SK-N-SH (cell line): ENCODE results near the gene CD302. TPM values are rescaled to one million over a fixed set of nuclear protein-coding genes. Genes with fewer than 3 reads are reported as not detected.

Source experiments
- CTCF ChIA-PET: fragments of 300-600, 350-600 bp; formaldehyde crosslinking; extraction: SDS; loops from one replicate; lab custom pipeline; 2021; lab: Yijun Ruan, JAX
- POLR2A ChIA-PET: fragments of 350-600 bp; sonication (Branson Sonifier 250); formaldehyde crosslinking; extraction: SDS; loops from one replicate; lab custom pipeline; 2020; ENCODE audit warnings: antibody characterized with exemption, inconsistent platforms; lab: Yijun Ruan, JAX
- DNase-seq: peaks from one replicate; pipeline ENCODE4 v3.0.0; 2012
- H2AFZ ChIP-seq: fragments of 200-600 bp; sonication (generic); 2 replicates; pipeline ENCODE4 v1.8.1; 2016; ENCODE audit warnings: antibody characterized with exemption, mild to moderate bottlenecking, low read depth
- H3F3A ChIP-seq: fragments of 200-600 bp; sonication (generic); replicated peaks from 2 replicates; pipeline ENCODE3; 2016; ENCODE audit warnings: antibody characterized with exemption, mild to moderate bottlenecking; ENCODE audit not compliant: insufficient read depth
- H3K27ac ChIP-seq, 2 experiments: fragments of 200-500 bp in 1 of 2; fragments of 200-600 bp in 1 of 2; sonication (Bioruptor generic) in 1 of 2; sonication (generic), shearing (Covaris generic) in 1 of 2; 2 replicates each; pipeline versions ENCODE4 v1.5.1 to v1.6.1; 2014 to 2016; ENCODE audit warnings: low read depth in 2 of 2, inconsistent platforms in 1 of 2, low read length in 1 of 2, mild to moderate bottlenecking in 1 of 2, mixed read lengths in 1 of 2
- H3K27me3 ChIP-seq: fragments of 200-600 bp; sonication (generic), shearing (Covaris generic); 2 replicates; pipeline ENCODE4 v1.6.1; 2016; ENCODE audit warnings: mixed run types; ENCODE audit not compliant: insufficient read depth
- H3K36me3 ChIP-seq, 2 experiments: fragments of 200-500 bp in 1 of 2; fragments of 200-600 bp in 1 of 2; sonication (Bioruptor generic) in 1 of 2; sonication (generic) in 1 of 2; replicated peaks in 1 of 2; 2 replicates each; pipeline versions ENCODE3 to v1.5.1; 2014 to 2016; ENCODE audit warnings: low read length in 1 of 2, mild to moderate bottlenecking in 1 of 2; ENCODE audit not compliant: insufficient read depth in 2 of 2, control insufficient read depth in 1 of 2
- H3K4me1 ChIP-seq, 2 experiments: fragments of 200-500 bp in 1 of 2; fragments of 200-600 bp in 1 of 2; sonication (Bioruptor generic) in 1 of 2; sonication (generic), shearing (Covaris generic) in 1 of 2; 2 replicates each; pipeline versions ENCODE4 v1.5.1 to v1.6.1; 2014 to 2016; ENCODE audit warnings: low read depth in 1 of 2, low read length in 1 of 2, mixed run types in 1 of 2; ENCODE audit not compliant: insufficient read depth in 2 of 2, control insufficient read depth in 1 of 2
- H3K4me2 ChIP-seq: fragments of 200-600 bp; sonication (generic), shearing (Covaris generic); 2 replicates; pipeline ENCODE4 v1.6.1; 2017; ENCODE audit warnings: mixed run types
- H3K4me3 ChIP-seq, 2 experiments: fragments of 200-500 bp in 1 of 2; fragments of 200-600 bp in 1 of 2; sonication (Bioruptor generic) in 1 of 2; sonication (generic), shearing (Covaris generic) in 1 of 2; 2 replicates each; pipeline versions ENCODE4 v1.5.1 to v1.8.1; 2014 to 2016; ENCODE audit warnings: low read depth in 2 of 2, inconsistent platforms in 1 of 2, low read length in 1 of 2, mild to moderate bottlenecking in 1 of 2, mixed read lengths in 1 of 2, moderate library complexity in 1 of 2
- H3K79me2 ChIP-seq: fragments of 200-600 bp; sonication (generic); 2 replicates; pipeline ENCODE4 v1.8.1; 2017; ENCODE audit warnings: mild to moderate bottlenecking; ENCODE audit not compliant: insufficient read depth
- H3K9ac ChIP-seq: fragments of 200-600 bp; sonication (generic); 2 replicates; pipeline ENCODE4 v1.6.1; 2017; ENCODE audit warnings: mixed run types
- H3K9me2 ChIP-seq: fragments of 200-600 bp; sonication (generic); 2 replicates; pipeline ENCODE4 v1.6.1; 2017; ENCODE audit warnings: mixed run types
- H3K9me3 ChIP-seq: fragments of 200-600 bp; sonication (generic); 2 replicates; pipeline ENCODE4 v1.6.1; 2017; ENCODE audit warnings: mixed run types, mild to moderate bottlenecking, moderate library complexity
- H4K20me1 ChIP-seq: fragments of 200-600 bp; sonication (generic); 2 replicates; pipeline ENCODE4 v1.6.1; 2017; ENCODE audit warnings: mild to moderate bottlenecking, mixed run types; ENCODE audit not compliant: insufficient read depth
- CTCF ChIP-seq: fragments of 200-600 bp; sonication (generic); IDR thresholded peaks from 2 replicates; pipeline ENCODE4 v1.6.1; 2017; ENCODE audit warnings: antibody characterized with exemption, mild to moderate bottlenecking, moderate library complexity
- MXI1 ChIP-seq: IDR thresholded peaks from 2 replicates; pipeline ENCODE4 v1.6.1; 2012; ENCODE audit warnings: mild to moderate bottlenecking, low read depth, low read length, improper control_type of control experiment
- POLR2AphosphoS5 ChIP-seq: IDR thresholded peaks from 2 replicates; pipeline ENCODE4 v1.6.1; 2012; ENCODE audit warnings: low read depth, low read length
- RXRA ChIP-seq: IDR thresholded peaks from 2 replicates; pipeline ENCODE4 v1.4.0; 2012; ENCODE audit warnings: low read depth, mild to moderate bottlenecking, borderline replicate concordance
- TAF1 ChIP-seq: IDR thresholded peaks from 2 replicates; pipeline ENCODE4 v1.6.1; 2012; ENCODE audit warnings: low read depth, mild to moderate bottlenecking, low read length, moderate library complexity, borderline replicate concordance
- TCF12 ChIP-seq: IDR thresholded peaks from 2 replicates; pipeline ENCODE4 v1.4.0; 2012
- USF2 ChIP-seq: fragments of 150-350 bp; IDR thresholded peaks from 2 replicates; pipeline ENCODE4 v1.6.1; 2017; ENCODE audit warnings: antibody characterized with exemption, low read length, low read depth, borderline replicate concordance
- WGBS: methylation state at CpG from one replicate; pipeline ENCODE4 v1.1.6; 2017; ENCODE audit warnings: low lambda C conversion rate; 5-methylcytosine and 5-hydroxymethylcytosine counted together
- polyA plus RNA-seq, 3 experiments: library from polyadenylated mRNA; depleted of rRNA; stranded (reverse); fragments of >200 nt; gene quantifications; 2 replicates each; pipeline ENCODE4 v1.2.3, GENCODE V29; 2012
- TF ChIP-seq, protein P1 (sequence below): fragments of 150-350 bp; IDR thresholded peaks from 2 replicates; pipeline ENCODE4 v1.6.1; 2016; ENCODE audit warnings: mild to moderate bottlenecking, low read depth, low read length

Gene CD302
- polyA plus RNA-seq, 1 of the 3 experiments (the other 2 are of a cell fraction), result 4.4 TPM

DNA sequence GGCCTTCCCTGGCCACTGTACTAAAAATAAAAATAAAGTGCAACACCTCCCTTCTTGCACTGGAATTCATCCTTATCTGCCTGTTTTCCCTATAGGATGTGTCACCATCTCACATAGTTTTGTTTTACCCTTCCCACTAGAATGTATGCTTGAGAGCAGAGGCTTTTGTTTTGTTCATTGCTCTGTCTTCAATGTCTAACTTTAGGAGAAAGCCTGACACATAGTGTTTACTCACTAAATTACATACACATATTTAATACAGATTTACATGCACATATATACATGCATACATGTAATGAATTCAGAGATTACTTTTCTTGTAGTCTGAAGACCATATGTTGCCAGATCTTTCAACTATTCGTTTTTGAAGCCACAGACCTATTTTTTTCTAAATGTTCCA is 23.0 kb downstream of the CD302 start:
- H3K4me2 ChIP-seq, result no peak overlapping the region
- whole genome bisulfite sequencing, result 97% methylated on average over 1 of the region's 1 CpG
- H3F3A ChIP-seq, result peaks cover 26% of the 10 kb centered on the region
- ChIA-PET POLR2A (no interaction called here), CTCF (no interaction called here)
- no peaks in the 10 kb centered on the region; the same call in 1 of the 2 replicates for H3K79me2 ChIP-seq
- H3K9me2 ChIP-seq, result no peaks in the 10 kb centered on the region
- H3K27me3 ChIP-seq, result no peaks in the 10 kb centered on the region
- no peak overlapping the region for H2AFZ ChIP-seq
- H3K36me3 ChIP-seq, result peaks cover 34 to 38% of the 10 kb centered on the region in 2 experiments
- TF ChIP-seq CTCF (0 out of 2 replicates have a peak, but pooled peaks have one; percentile 7), RXRA (no peak), USF2 (no peak)
- no peaks in the 10 kb centered on the region for H4K20me1 ChIP-seq
- H3K4me3 ChIP-seq, result no peak overlapping the region
- H3K27ac ChIP-seq, result no peak overlapping the region
- DNase-seq, result no peak
- H3K4me1 ChIP-seq, result no peaks in the 10 kb centered on the region
- no peak overlapping the region for H3K9ac ChIP-seq
- no peaks in the 10 kb centered on the region for H3K9me3 ChIP-seq

- H3K36me3 ChIP-seq, result peaks cover 39 to 43% of the 10 kb centered on the region in 2 experiments
- no peaks in the 10 kb centered on the region for H3K9me3 ChIP-seq
- CTCF ChIA-PET, result no interaction called here
- TF ChIP-seq POLR2AphosphoS5, result 0 out of 2 replicates have a peak, but pooled peaks have one; percentile 16
- TF ChIP-seq CTCF, result no peak
- no peak for TF ChIP-seq TCF12
- TF ChIP-seq, protein P1, sequence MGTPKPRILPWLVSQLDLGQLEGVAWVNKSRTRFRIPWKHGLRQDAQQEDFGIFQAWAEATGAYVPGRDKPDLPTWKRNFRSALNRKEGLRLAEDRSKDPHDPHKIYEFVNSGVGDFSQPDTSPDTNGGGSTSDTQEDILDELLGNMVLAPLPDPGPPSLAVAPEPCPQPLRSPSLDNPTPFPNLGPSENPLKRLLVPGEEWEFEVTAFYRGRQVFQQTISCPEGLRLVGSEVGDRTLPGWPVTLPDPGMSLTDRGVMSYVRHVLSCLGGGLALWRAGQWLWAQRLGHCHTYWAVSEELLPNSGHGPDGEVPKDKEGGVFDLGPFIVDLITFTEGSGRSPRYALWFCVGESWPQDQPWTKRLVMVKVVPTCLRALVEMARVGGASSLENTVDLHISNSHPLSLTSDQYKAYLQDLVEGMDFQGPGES, result no peak
- no peak for TF ChIP-seq TAF1
- TF ChIP-seq MXI1, result no peak
- no peak for TF ChIP-seq RXRA
- no peaks in the 10 kb centered on the region for H3K9me2 ChIP-seq
- no peak for DNase-seq
- no peak overlapping the region for H3K9ac ChIP-seq
- H3K27ac ChIP-seq, result no peak overlapping the region
- H3F3A ChIP-seq, result peaks cover 30% of the 10 kb centered on the region
- no peak overlapping the region for H2AFZ ChIP-seq
- H3K4me3 ChIP-seq, result no peak overlapping the region
- H3K4me2 ChIP-seq, result no peak overlapping the region
- POLR2A ChIA-PET, result no interaction called here
- WGBS, result 67% methylated on average over 3 of the region's 3 CpGs
- H4K20me1 ChIP-seq, result no peaks in the 10 kb centered on the region
- no peaks in the 10 kb centered on the region for H3K4me1 ChIP-seq
- H3K79me2 ChIP-seq, result no peaks in the 10 kb centered on the region; the same call in 1 of the 2 replicates
- H3K27me3 ChIP-seq, result no peaks in the 10 kb centered on the region
Measured at GRCh38 chr2:159774370-159774990, 23.5 kb downstream of the CD302 start.
